Limb (tissue), 2 donors: ENCODE results near the gene GPALPP1.
"Not testable (repeated sequence)": the region's sequence is repeated elsewhere in the genome, so short reads cannot be mapped to it uniquely, and the experiment has no call there.

Experiments used
- DNase-seq, 2 donors: peaks; one replicate each; pipeline ENCODE4 v3.0.0-alpha.2; 2016; ENCODE audit errors: extremely low spot score in 2 of 2

GPALPP1 gene

DNA sequence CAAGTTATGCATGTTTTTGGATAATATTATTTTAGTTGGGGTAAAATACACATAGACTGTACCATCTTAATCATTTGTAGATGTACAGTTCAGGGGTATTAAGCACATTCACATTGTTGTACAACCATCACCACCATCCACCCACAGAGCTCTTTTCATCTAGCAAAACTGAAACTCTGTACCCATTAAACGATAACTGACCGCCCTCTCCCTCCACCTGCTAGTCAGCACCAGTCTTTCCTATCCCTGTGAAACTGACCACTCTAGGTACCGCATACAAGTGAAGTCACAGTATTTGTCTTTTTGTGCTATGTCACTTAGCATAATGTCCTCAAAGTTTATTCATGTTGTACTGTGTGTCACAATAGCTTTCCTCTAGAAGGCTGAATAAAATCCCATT is 70.7 kb downstream of the GPALPP1 start:
- DNase-seq: no peak

DNA sequence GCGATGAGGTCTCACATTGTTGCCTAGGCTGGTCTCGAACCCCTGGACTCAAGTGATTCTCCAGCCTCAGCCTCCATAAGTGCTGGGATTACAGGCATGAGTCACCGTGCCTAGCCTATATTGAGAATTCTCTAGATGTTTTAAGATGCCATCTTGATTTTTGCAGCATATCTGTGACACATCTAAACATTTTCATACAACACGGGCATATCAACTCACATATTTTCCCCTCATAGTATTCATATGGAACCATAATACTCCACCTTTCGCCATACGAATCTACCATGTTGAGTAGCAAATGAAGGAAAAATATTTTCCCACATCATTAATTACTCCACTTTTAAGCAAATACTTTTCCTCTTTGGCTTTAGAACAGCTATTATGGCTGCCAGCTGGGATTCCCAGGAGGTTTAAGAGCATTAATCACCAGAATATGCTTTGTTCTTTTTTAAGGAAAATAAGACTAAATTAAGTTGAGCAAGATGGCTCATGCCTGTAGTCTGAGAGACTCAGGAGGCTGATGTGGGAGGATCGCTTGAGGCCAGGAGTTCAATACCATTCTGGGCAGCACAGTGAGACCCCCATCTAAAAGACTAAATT is 74.0 kb downstream of the GPALPP1 start:
- no peak for DNase-seq

DNA sequence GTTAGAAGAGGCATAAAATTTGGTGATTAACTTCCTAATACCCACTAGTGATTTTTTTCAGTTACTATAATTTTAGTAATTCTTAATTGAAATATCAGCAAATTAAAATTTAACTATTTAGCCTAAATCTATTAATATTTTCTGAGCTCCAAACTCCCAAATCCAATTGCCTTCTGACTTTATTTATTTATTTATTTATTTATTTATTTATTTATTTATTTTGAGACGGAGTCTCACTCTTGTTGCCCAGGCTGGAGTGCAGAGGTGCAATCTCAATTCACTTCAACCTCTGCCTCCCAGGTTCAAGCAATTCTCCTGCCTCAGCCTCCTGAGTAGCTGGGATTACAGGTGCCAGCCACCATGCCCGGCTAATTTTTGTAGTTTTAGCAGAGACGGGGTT is 74.6 kb downstream of the GPALPP1 start:
- DNase-seq: not testable (repeated sequence)

DNA sequence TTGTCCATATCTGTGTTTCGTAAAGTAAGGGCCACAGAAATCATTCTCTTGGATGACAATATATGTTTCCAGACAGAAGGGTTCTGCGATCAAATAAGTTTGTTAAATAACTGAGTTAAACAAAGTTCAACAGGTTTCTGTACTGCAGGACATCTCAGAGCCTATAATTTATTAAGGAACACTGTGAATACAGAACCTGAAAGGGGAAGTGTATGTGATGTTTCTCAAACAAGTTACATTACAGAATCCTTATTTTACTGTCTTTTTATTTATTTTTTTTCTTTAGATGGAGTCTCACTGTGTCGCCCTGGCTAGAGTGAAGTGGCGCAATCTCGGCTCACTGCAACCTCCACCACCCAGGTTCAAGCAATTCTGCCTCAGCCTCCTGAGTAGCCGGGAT is 75.6 kb downstream of the GPALPP1 start:
- DNase-seq: no peak

DNA sequence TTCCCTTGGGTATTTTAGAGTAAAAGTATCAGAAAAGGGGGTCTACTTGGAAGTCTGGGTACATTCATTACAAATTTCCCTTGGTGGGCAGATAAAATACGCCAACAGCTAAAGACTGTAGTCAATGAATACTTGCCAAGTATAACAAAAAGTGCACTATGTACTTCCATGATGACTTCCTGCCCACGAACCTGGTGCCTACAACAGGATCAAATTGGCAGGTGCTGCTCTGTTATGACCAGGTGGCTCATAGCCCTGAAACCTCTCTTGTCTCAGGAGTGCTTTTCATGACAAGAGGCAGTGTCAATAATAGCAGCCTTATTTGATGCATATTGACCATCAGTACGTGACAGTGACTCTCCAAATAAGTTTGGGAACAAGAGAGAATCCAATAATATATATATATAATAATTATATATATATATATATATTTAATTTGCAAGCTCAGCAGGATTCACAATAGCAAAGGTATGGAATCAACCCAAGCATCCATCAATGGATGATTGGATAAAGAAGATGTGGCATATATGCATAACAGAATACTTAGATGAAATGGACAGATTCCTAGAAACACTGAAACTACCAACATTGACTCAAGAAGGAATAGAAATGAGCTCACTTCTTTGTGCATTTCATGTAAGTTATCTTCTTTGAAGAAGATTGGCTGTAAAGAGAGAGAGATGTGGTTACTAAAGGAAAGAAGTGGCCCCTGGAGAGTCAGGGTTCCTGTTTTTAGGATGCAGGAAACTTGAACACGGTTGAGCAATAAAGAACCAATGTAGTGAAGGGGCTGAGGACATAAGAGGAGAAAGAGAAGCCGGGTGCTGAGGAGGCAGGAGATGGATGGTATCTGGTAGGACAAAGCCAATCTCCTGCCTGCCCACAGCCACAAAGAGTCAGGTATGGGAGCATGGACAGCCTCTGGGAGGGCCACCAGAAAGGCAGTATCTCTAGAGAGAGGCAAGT is 79.0 kb downstream of the GPALPP1 start:
- DNase-seq: no peak

DNA sequence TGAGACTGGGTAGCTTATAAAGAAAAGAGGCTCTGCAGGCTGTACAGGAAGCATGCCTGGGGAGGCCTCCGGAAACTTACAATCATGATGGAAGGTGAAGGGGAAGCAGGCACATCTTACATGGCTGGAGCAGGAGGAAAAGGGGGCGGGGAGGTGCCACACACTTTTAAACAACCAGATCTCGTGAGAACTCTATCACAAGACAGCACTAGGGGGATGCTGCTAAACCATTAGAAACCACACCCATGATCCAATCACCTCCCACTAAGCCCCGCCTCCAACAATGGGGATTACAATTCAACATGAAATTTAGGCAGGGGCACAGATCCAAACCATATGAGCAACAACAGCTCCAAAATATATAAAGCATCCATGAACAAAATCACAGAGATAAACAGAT is 84.5 kb downstream of the GPALPP1 start:
- no peak for DNase-seq

DNA sequence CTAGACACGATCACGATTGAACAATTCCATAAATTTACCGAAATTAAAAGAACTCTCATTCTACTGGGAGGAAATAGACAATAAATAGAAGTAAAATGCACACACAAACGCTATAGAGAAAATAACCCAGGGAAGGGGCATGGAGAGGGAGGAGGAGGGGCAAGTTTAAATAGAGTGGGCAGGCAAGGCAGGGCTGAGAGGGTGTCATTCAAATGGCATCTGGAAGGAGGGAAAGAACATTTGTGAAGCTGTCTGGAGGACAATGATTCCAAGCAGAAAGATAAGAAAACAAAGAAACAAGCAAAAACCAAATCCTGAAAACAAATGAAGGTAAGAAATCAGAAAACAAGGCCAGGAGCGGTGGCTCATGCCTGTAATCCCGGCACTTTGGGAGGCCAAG is 85.4 kb downstream of the GPALPP1 start:
- no peak for DNase-seq

DNA sequence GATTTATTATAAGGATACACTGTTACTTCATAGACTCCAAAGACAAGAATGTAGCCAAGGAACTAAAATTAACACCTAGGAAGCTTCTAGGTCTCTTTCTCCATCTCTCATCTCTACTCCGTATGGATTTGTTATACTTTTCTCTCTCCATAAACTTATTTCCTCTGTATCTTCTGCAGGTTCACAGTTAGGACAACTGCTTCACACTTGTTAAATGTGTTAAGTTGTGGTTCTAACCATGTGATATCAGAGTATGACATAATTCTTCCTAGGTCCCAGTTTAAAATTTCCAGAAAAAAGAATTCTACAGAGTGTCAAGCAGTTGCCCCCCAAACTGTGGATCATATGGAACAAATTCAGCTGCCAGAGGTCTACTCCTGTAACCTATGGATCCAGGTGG is 88.7 kb downstream of the GPALPP1 start:
- DNase-seq: no peak
